ENCODE results near the gene GNB1. TPM values are rescaled to one million over a fixed set of nuclear protein-coding genes. Genes with fewer than 3 reads are reported as not detected.
A peak's percentile ranks its signal among the peaks of the same experiment; 100 is the strongest.

Gene GNB1
- total and polyA plus RNA-seq, 9 of the 15 experiments (the other 6 are each of a cell fraction or from before 2014, with no cell fraction given), result 34.3 to 388 (median 114) TPM

- TF ChIP-seq BRD9 (IDR thresholded peaks at IDR 0.05; ENCODE audit: low read depth, partially characterized antibody) (no peak), ATF1 (CRISPR knock-in tag; IDR thresholded peaks at IDR 0.05) (no peak), ATF1 (tag; IDR thresholded peaks at IDR 0.05) (peak; percentile 72), E2F5 (CRISPR knock-in tag; IDR thresholded peaks at IDR 0.05) (no peak; the same call in 1 of the 2 replicates), ESRRA (IDR thresholded peaks at IDR 0.05; ENCODE audit: borderline replicate concordance, low read depth) (peak; percentile 41; the same call in 1 of the 2 replicates), SREBF2 (CRISPR knock-in tag; IDR thresholded peaks at IDR 0.05) (no peak), COPS2 (conservative IDR thresholded peaks at IDR 0.05) (no peak), FOXP1 (CRISPR knock-in tag; IDR thresholded peaks at IDR 0.05) (peak; percentile 51; the same call in 1 of the 2 replicates), PRDM10 (IDR thresholded peaks at IDR 0.05; ENCODE audit: partially characterized antibody) (peak; percentile 54), TOE1 (IDR thresholded peaks at IDR 0.05; ENCODE audit: borderline replicate concordance) (peak; percentile 72; the same call in 1 of the 2 replicates), TOE1 (CRISPR knock-in tag; IDR thresholded peaks at IDR 0.05; ENCODE audit: borderline replicate concordance, low read depth) (no peak; the same call in 1 of the 2 replicates), HNRNPLL (IDR thresholded peaks at IDR 0.05; ENCODE audit: low read depth, low read length, poor library complexity, severe bottlenecking) (peak; percentile 63), CEBPG (CRISPR knock-in tag; IDR thresholded peaks at IDR 0.05) (peak; percentile 6; the same call in 1 of the 2 replicates), CEBPG (tag; conservative IDR thresholded peaks at IDR 0.05 in 1 of 2, IDR thresholded peaks at IDR 0.05 in 1 of 2) (no peak), ZBTB1 (CRISPR knock-in tag; IDR thresholded peaks at IDR 0.05; ENCODE audit: borderline replicate concordance, low read depth) (0 out of 2 replicates have a peak, but pooled peaks have one; percentile 69), ZNF76 (CRISPR knock-in tag; IDR thresholded peaks at IDR 0.05; ENCODE audit: borderline replicate concordance) (no peak), TEAD4 (IDR thresholded peaks at IDR 0.05; ENCODE audit: low read length) (0 out of 2 replicates have a peak, but pooled peaks have one; percentile 20), TEAD4 (CRISPR knock-in tag; IDR thresholded peaks at IDR 0.05; ENCODE audit: borderline replicate concordance) (0 out of 2 replicates have a peak, but pooled peaks have one; percentile 54), RB1 (IDR thresholded peaks at IDR 0.05; ENCODE audit: low read depth) (peak; percentile 69), RBBP5 (IDR thresholded peaks at IDR 0.05; ENCODE audit: borderline replicate concordance, insufficient read depth, low read length, poor library complexity, severe bottlenecking) (peak; percentile 33), TCFL5 (CRISPR knock-in tag; conservative IDR thresholded peaks at IDR 0.05) (no peak), CCAR2 (IDR thresholded peaks at IDR 0.05; ENCODE audit: low read depth, low read length) (no peak), PURB (CRISPR knock-in tag; IDR thresholded peaks at IDR 0.05; ENCODE audit: low read depth) (no peak)
These were observed 112.1 kb downstream of the GNB1 start (continued) for GRCh38 chr1:1778663-1779319.
